ENCODE results near the gene CHPF.

The CHPF gene

DNA sequence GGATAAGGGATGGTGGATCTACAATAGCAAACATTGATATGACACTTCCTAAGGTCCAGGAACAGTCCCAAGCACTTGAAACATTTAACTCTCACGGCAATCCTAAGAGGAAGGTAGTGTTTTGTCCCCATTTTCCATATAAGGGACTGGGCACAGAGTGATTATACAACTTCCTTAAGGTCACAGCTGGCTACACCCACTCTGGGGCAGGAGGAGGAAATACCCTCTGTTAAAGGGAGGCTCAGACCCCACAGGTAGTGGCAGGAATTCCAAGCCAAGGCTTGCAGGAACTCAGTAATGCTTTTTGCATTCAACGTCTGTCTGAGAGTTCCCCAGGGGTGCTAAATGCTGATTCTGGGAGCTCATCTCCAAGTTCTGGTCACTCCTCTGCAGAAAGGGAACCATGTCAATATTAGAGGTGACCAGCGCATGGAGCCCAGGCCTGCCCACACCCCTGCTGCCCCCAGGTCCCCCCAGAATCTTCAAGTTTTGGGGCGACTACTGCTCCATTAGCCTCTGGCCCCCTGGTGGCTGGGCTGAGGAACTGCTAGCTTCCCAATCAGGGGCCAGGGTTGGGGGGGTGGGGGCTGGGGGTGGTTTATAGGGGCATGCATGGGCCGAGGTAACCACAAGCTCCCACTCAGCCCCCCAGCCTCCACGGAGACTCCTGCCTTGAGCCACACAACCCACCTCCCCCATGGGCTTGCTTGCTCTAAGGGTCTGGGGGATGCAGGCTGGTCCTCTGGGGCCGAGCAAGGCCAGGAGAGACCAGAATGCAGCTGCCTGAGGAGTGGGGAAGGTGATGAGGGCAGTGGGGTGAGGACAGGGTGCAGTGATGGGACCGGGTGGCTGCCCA lies 16.7 kb upstream of the CHPF start:
- H3K36me3 ChIP-seq (ENCODE audit: low read length), result no peaks in the 10 kb centered on the region
- TF ChIP-seq, protein P1, sequence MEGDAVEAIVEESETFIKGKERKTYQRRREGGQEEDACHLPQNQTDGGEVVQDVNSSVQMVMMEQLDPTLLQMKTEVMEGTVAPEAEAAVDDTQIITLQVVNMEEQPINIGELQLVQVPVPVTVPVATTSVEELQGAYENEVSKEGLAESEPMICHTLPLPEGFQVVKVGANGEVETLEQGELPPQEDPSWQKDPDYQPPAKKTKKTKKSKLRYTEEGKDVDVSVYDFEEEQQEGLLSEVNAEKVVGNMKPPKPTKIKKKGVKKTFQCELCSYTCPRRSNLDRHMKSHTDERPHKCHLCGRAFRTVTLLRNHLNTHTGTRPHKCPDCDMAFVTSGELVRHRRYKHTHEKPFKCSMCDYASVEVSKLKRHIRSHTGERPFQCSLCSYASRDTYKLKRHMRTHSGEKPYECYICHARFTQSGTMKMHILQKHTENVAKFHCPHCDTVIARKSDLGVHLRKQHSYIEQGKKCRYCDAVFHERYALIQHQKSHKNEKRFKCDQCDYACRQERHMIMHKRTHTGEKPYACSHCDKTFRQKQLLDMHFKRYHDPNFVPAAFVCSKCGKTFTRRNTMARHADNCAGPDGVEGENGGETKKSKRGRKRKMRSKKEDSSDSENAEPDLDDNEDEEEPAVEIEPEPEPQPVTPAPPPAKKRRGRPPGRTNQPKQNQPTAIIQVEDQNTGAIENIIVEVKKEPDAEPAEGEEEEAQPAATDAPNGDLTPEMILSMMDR (IDR thresholded peaks at IDR 0.05; ENCODE audit: insufficient read depth, low read length, poor library complexity, severe bottlenecking), result peak; percentile 45
- TF ChIP-seq EZH2phosphoT487 (conservative IDR thresholded peaks at IDR 0.05; ENCODE audit: low read length), result no peak
- no peak overlapping the region for H2AFZ ChIP-seq (ENCODE audit: low read depth, low read length, severe bottlenecking)
- H3F3A ChIP-seq (ENCODE audit: insufficient read depth), result no peaks in the 10 kb centered on the region
- no peaks in the 10 kb centered on the region for H4K20me1 ChIP-seq (ENCODE audit: low read depth, low read length)
- H3K9ac ChIP-seq (ENCODE audit: low read length), result no peak overlapping the region
- H3K9me2 ChIP-seq (replicated peaks; ENCODE audit: insufficient read depth, low read length), result no peaks in the 10 kb centered on the region
- H3K4me3 ChIP-seq (ENCODE audit: insufficient read depth, low read length, poor library complexity, severe bottlenecking), result no peak overlapping the region
- H3K27ac ChIP-seq (ENCODE audit: low read depth, low read length), result no peak overlapping the region
- H3K9me3 ChIP-seq (ENCODE audit: insufficient read depth, low read length), result no peaks in the 10 kb centered on the region
- H3K27me3 ChIP-seq (ENCODE audit: low read length), result no peaks in the 10 kb centered on the region
- no peaks in the 10 kb centered on the region for H3K79me2 ChIP-seq (ENCODE audit: insufficient read depth, low read length)
- H3K4me2 ChIP-seq (ENCODE audit: low read depth, low read length, poor library complexity, severe bottlenecking), result no peak overlapping the region

DNA sequence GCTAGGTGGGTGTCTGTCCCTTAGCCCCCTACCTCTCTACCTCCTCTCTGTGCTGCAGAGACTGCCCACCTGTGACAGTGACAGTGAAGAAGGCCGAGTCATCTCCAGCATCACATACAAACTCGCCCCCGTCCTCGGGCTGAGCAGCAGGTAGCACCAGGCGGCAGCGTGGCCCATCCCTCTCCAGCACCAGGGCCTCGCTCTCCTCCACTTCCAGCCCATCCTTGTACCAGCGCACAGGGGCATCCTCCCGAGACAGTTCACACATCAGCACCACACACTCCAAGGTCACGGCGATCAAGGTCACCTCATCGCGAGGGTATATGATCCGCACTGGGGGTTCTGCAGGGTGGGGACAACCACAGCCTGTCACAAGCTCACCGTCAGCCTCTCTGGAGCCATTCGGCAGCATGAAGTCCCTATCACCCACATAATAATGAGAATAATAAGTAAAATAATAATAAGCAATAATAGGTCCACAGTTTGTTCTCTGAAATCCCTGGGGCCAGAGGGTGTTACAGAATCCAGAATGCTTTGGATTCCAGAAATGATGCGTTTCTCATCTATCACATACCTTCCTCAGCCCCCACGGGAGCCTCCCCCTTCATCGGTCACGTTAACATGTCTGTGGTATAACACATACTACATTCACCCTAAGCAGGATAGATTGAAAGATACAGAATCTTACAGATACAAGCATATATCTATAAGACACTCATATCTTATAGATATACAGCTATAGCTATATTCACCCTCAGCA lies 15.7 kb upstream of the CHPF start:
- H2AFZ ChIP-seq (ENCODE audit: low read depth, low read length, severe bottlenecking), result no peak overlapping the region
- H3K4me2 ChIP-seq (ENCODE audit: low read depth, low read length, poor library complexity, severe bottlenecking), result no peak overlapping the region
- H3K4me3 ChIP-seq (ENCODE audit: insufficient read depth, low read length, poor library complexity, severe bottlenecking), result no peak overlapping the region
- no peaks in the 10 kb centered on the region for H3K79me2 ChIP-seq (ENCODE audit: insufficient read depth, low read length)
- H4K20me1 ChIP-seq (ENCODE audit: low read depth, low read length), result no peaks in the 10 kb centered on the region
- no peaks in the 10 kb centered on the region for H3K36me3 ChIP-seq (ENCODE audit: low read length)
- H3K9me3 ChIP-seq (ENCODE audit: insufficient read depth, low read length), result no peaks in the 10 kb centered on the region
- TF ChIP-seq, protein P1 (IDR thresholded peaks at IDR 0.05; ENCODE audit: insufficient read depth, low read length, poor library complexity, severe bottlenecking), result no peak
- TF ChIP-seq EZH2phosphoT487 (conservative IDR thresholded peaks at IDR 0.05; ENCODE audit: low read length), result no peak
- H3K27me3 ChIP-seq (ENCODE audit: low read length), result no peaks in the 10 kb centered on the region
- no peaks in the 10 kb centered on the region for H3K9me2 ChIP-seq (replicated peaks; ENCODE audit: insufficient read depth, low read length)
- H3K9ac ChIP-seq (ENCODE audit: low read length), result no peak overlapping the region
- H3F3A ChIP-seq (ENCODE audit: insufficient read depth), result no peaks in the 10 kb centered on the region
- H3K27ac ChIP-seq (ENCODE audit: low read depth, low read length), result no peak overlapping the region

DNA sequence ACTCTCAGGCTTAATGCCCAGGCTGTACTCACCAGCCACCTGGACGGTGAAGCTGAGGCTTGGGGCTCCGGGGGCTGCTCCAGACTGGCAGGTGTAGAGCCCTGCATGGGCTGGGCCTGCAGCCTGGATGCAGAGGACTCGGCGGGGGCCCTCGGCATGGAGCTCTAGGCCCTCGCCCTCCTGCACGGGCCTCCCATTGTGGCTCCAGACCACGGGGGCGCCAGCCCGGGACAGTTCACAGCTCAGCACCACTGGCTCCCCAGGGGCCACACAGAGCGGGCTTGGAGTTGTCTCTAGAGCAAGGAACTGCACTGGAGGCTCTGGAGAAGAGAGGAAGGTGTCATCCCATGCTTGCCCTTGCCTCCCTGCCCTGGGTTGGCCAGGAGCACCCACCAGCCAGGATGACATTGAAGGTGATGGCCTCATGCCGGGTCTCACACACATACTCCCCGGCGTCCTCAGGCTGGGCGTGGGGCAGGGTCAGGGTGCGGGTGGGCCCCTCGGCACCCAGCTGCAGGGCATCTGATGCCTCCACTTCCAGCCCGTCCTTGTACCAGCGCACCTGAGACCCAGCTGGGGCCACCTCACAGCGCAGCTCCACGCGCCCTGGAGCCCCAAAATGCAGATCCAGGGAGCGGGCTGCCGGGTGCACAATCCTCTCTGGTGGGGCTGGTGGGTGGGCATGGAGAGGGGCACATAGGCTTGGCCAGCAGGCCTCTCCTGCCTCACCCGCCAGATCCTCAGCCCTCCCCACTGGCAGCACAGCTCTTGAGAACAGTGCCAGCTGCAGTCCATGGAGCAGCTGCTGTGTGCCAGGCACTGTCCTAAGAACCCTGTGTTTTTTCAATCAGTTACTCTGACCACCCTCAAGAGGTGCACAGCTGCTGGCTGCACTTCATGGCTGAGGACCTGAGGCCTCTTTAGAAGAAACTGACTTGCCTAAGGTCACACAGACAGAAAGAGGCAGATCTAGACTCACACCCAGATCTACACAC lies 14.5 kb upstream of the CHPF start:
- Histone ChIP-seq H3K4me2 (ENCODE audit: low read depth, low read length, poor library complexity, severe bottlenecking) (no peak overlapping the region), H3K27me3 (ENCODE audit: low read length) (no peaks in the 10 kb centered on the region), H3K4me3 (ENCODE audit: insufficient read depth, low read length, poor library complexity, severe bottlenecking) (no peak overlapping the region), H2AFZ (ENCODE audit: low read depth, low read length, severe bottlenecking) (no peak overlapping the region), H3K27ac (ENCODE audit: low read depth, low read length) (no peak overlapping the region), H3K36me3 (ENCODE audit: low read length) (no peaks in the 10 kb centered on the region), H3K9me2 (replicated peaks; ENCODE audit: insufficient read depth, low read length) (no peaks in the 10 kb centered on the region), H3K79me2 (ENCODE audit: insufficient read depth, low read length) (no peaks in the 10 kb centered on the region), H4K20me1 (ENCODE audit: low read depth, low read length) (no peaks in the 10 kb centered on the region), H3K9ac (ENCODE audit: low read length) (no peak overlapping the region), H3K9me3 (ENCODE audit: insufficient read depth, low read length) (no peaks in the 10 kb centered on the region), H3F3A (ENCODE audit: insufficient read depth) (no peaks in the 10 kb centered on the region)
- no peak for TF ChIP-seq EZH2phosphoT487 (conservative IDR thresholded peaks at IDR 0.05; ENCODE audit: low read length)
- TF ChIP-seq, protein P1 (IDR thresholded peaks at IDR 0.05; ENCODE audit: insufficient read depth, low read length, poor library complexity, severe bottlenecking), result no peak

All from SU-DHL-6 (cell line).